Neuronal stem cell (in vitro differentiated cells): ENCODE measurements around the gene DEPDC5.

Experiments
- DNase-seq: peaks from one replicate; pipeline ENCODE4 v3.0.0-alpha.2; 2013; ENCODE audit warnings: low spot score
- H2AFZ ChIP-seq: one replicate; pipeline ENCODE4 v1.6.1; 2013; ENCODE audit warnings: mild to moderate bottlenecking, low read length, inconsistent platforms
- H2AK5ac ChIP-seq: 2 replicates; pipeline ENCODE4 v1.6.1; 2013; ENCODE audit warnings: low read depth, mild to moderate bottlenecking, inconsistent platforms, low read length, moderate library complexity, mixed read lengths
- H2BK120ac ChIP-seq: 2 replicates; pipeline ENCODE4 v1.6.1; 2013; ENCODE audit warnings: low read depth, mild to moderate bottlenecking, inconsistent platforms, low read length, moderate library complexity, mixed read lengths
- H2BK12ac ChIP-seq: one replicate; pipeline ENCODE4 v1.6.1; 2013; ENCODE audit warnings: low read length, inconsistent platforms
- H2BK15ac ChIP-seq: 2 replicates; pipeline ENCODE4 v1.6.1; 2013; ENCODE audit warnings: mild to moderate bottlenecking, low read length, inconsistent platforms, mixed read lengths
- H2BK5ac ChIP-seq: one replicate; pipeline ENCODE4 v1.6.1; 2013; ENCODE audit warnings: inconsistent platforms, mild to moderate bottlenecking, low read length, moderate library complexity
- H3K14ac ChIP-seq: one replicate; pipeline ENCODE4 v1.6.1; 2013; ENCODE audit warnings: low read length, inconsistent platforms
- H3K18ac ChIP-seq: 2 replicates; pipeline ENCODE4 v1.6.1; 2013; ENCODE audit warnings: low read length, inconsistent platforms
- H3K23ac ChIP-seq: 2 replicates; pipeline ENCODE4 v1.6.1; 2013; ENCODE audit warnings: low read depth, mild to moderate bottlenecking, mixed read lengths, low read length, inconsistent platforms; ENCODE audit not compliant: poor library complexity
- H3K27ac ChIP-seq: replicated peaks from 3 replicates; pipeline ENCODE4 v1.5.1; 2013; ENCODE audit warnings: low read length, inconsistent platforms
- H3K27me3 ChIP-seq, 3 experiments: 2 replicates each; pipeline ENCODE4 v1.6.1; 2013; ENCODE audit warnings: low read length in 3 of 3, mild to moderate bottlenecking in 2 of 3, inconsistent platforms in 1 of 3, low read depth in 1 of 3, mixed read lengths in 1 of 3, moderate library complexity in 1 of 3; ENCODE audit not compliant: control insufficient read depth in 3 of 3, insufficient read depth in 3 of 3
- H3K36me3 ChIP-seq, 2 donors: replicated peaks in 1 of 2; 2 replicates each; pipeline ENCODE4 v1.6.1; 2013; ENCODE audit warnings: low read length in 2 of 2; ENCODE audit not compliant: control insufficient read depth in 2 of 2, insufficient read depth in 2 of 2
- H3K4ac ChIP-seq: 2 replicates; pipeline ENCODE4 v1.6.1; 2013; ENCODE audit warnings: inconsistent platforms, mild to moderate bottlenecking, low read length, moderate library complexity
- H3K4me1 ChIP-seq, 2 donors: 1 replicate in 1 of 2; 2 replicates in 1 of 2; pipeline ENCODE4 v1.6.1; 2013; ENCODE audit warnings: low read length in 2 of 2, low read depth in 1 of 2; ENCODE audit not compliant: control insufficient read depth in 2 of 2, insufficient read depth in 1 of 2
- H3K4me2 ChIP-seq: one replicate; pipeline ENCODE4 v1.6.1; 2013; ENCODE audit warnings: mild to moderate bottlenecking, low read length, inconsistent platforms; ENCODE audit not compliant: insufficient read depth, poor library complexity, severe bottlenecking
- H3K4me3 ChIP-seq, 2 donors: 2 replicates each; pipeline ENCODE4 v1.5.1; 2013; ENCODE audit warnings: low read length in 2 of 2, mild to moderate bottlenecking in 2 of 2, inconsistent platforms in 1 of 2, moderate library complexity in 1 of 2
- H3K79me1 ChIP-seq: one replicate; pipeline ENCODE4 v1.6.1; 2013; ENCODE audit warnings: low read depth, mild to moderate bottlenecking, inconsistent platforms, low read length, moderate library complexity
- H3K9ac ChIP-seq: one replicate; pipeline ENCODE4 v1.6.1; 2013; ENCODE audit warnings: mild to moderate bottlenecking, low read depth, low read length, inconsistent platforms; ENCODE audit not compliant: poor library complexity
- H3K9me3 ChIP-seq, 2 donors: replicated peaks in 1 of 2; 2 replicates each; pipeline versions ENCODE3 to v1.6.1; 2013; ENCODE audit warnings: low read length in 2 of 2, mild to moderate bottlenecking in 2 of 2, inconsistent platforms in 1 of 2, low read depth in 1 of 2, mixed read lengths in 1 of 2, moderate library complexity in 1 of 2; ENCODE audit not compliant: control insufficient read depth in 2 of 2, insufficient read depth in 1 of 2
- H4K8ac ChIP-seq: one replicate; pipeline ENCODE4 v1.6.1; 2013; ENCODE audit warnings: low read depth, mild to moderate bottlenecking, inconsistent platforms, low read length, moderate library complexity
- H4K91ac ChIP-seq: one replicate; pipeline ENCODE4 v1.6.1; 2013; ENCODE audit warnings: low read length, low read depth, mild to moderate bottlenecking, inconsistent platforms; ENCODE audit not compliant: poor library complexity
- WGBS, 2 donors: extraction: QIAGEN DNeasy Blood & Tissue Kit; methylation state at CpG; one replicate each; pipeline ENCODE4 v1.1.7; 2013; ENCODE audit warnings: missing lambda C conversion rate in 2 of 2, mixed read lengths in 1 of 2; ENCODE audit not compliant: insufficient read length in 2 of 2, insufficient replicate concordance in 1 of 2; ENCODE audit errors: extremely low coverage in 2 of 2; 5-methylcytosine and 5-hydroxymethylcytosine counted together

DEPDC5 gene

GRCh38 chr22:31935961-31936635 lies 182.3 kb downstream of the DEPDC5 start:
- WGBS, 2 donors = no CpG with 5 or more reads among the region's 4 CpGs
- Histone ChIP-seq H2BK5ac (no peak overlapping the region), H3K18ac (no peak overlapping the region), H4K91ac (no peak overlapping the region), H2AFZ (peak overlapping the region; percentile 17), H3K27ac (no peak overlapping the region), H3K23ac (no peak overlapping the region), H3K79me1 (no peaks in the 10 kb centered on the region), H3K14ac (no peak overlapping the region), H3K36me3 (no peaks in the 10 kb centered on the region), H3K4me3 (no peak overlapping the region), H4K8ac (no peak overlapping the region), H3K9ac (no peak overlapping the region), H3K4me2 (no peak overlapping the region), H2BK12ac (no peak overlapping the region), H3K4me1 (peaks cover 0 to 11% of the 10 kb centered on the region in 2 donors), H2BK15ac (no peak overlapping the region), H2BK120ac (no peak overlapping the region), H3K9me3 (no peaks in the 10 kb centered on the region), H3K4ac (no peak overlapping the region), H3K27me3 (no peaks in the 10 kb centered on the region), H2AK5ac (no peak overlapping the region)
- no peak for DNase-seq

GRCh38 chr22:31937341-31937740 lies 183.5 kb downstream of the DEPDC5 start:
- no CpG with 5 or more reads among the region's 3 CpGs for WGBS, 2 donors
- H3K4me3 ChIP-seq = no peak overlapping the region
- no peak overlapping the region for H4K8ac ChIP-seq
- H2BK120ac ChIP-seq = no peak overlapping the region
- H3K27me3 ChIP-seq = no peaks in the 10 kb centered on the region
- H3K18ac ChIP-seq = no peak overlapping the region
- no peak overlapping the region for H3K4me2 ChIP-seq
- no peaks in the 10 kb centered on the region for H3K79me1 ChIP-seq
- H2BK15ac ChIP-seq = no peak overlapping the region
- no peaks in the 10 kb centered on the region for H3K9me3 ChIP-seq
- no peak overlapping the region for H4K91ac ChIP-seq
- no peak overlapping the region for H3K9ac ChIP-seq
- no peak overlapping the region for H2BK5ac ChIP-seq
- H3K14ac ChIP-seq = no peak overlapping the region
- H3K23ac ChIP-seq = no peak overlapping the region
- H3K36me3 ChIP-seq = no peaks in the 10 kb centered on the region
- DNase-seq = no peak
- H3K4me1 ChIP-seq = peaks cover 0 to 11% of the 10 kb centered on the region in 2 donors
- H2AK5ac ChIP-seq = no peak overlapping the region
- no peak overlapping the region for H3K27ac ChIP-seq
- no peak overlapping the region for H3K4ac ChIP-seq
- H2AFZ ChIP-seq = no peak overlapping the region
- H2BK12ac ChIP-seq = no peak overlapping the region

GRCh38 chr22:31938296-31938695 lies 184.5 kb downstream of the DEPDC5 start:
- Histone ChIP-seq H3K9me3 (no peaks in the 10 kb centered on the region), H4K8ac (no peak overlapping the region), H3K14ac (no peak overlapping the region), H2BK5ac (no peak overlapping the region), H2BK120ac (no peak overlapping the region), H3K4me1 (peaks cover 0 to 9% of the 10 kb centered on the region in 2 donors), H3K23ac (no peak overlapping the region), H3K27me3 (no peaks in the 10 kb centered on the region), H3K18ac (no peak overlapping the region), H3K27ac (no peak overlapping the region), H2BK15ac (no peak overlapping the region), H3K4me3 (no peak overlapping the region), H2AFZ (peak overlapping the region; percentile 4), H4K91ac (no peak overlapping the region), H3K36me3 (no peaks in the 10 kb centered on the region), H3K9ac (no peak overlapping the region), H3K4ac (no peak overlapping the region), H3K4me2 (no peak overlapping the region), H3K79me1 (no peaks in the 10 kb centered on the region), H2AK5ac (no peak overlapping the region), H2BK12ac (no peak overlapping the region)
- no CpG with 5 or more reads among the region's 8 CpGs for WGBS, 2 donors
- no peak for DNase-seq

GRCh38 chr22:31940506-31940905 lies 186.7 kb downstream of the DEPDC5 start:
- H3K27me3 ChIP-seq = no peaks in the 10 kb centered on the region
- H2BK15ac ChIP-seq = no peak overlapping the region
- no peak overlapping the region for H4K8ac ChIP-seq
- no peak overlapping the region for H2BK120ac ChIP-seq
- no peak overlapping the region for H2BK5ac ChIP-seq
- H2BK12ac ChIP-seq = no peak overlapping the region
- no peak for DNase-seq
- no peak overlapping the region for H3K18ac ChIP-seq
- no peak overlapping the region for H3K4me2 ChIP-seq
- no peaks in the 10 kb centered on the region for H3K79me1 ChIP-seq
- no peak overlapping the region for H4K91ac ChIP-seq
- no peak overlapping the region for H3K23ac ChIP-seq
- H3K4me3 ChIP-seq = no peak overlapping the region
- peaks cover 5 to 13% of the 10 kb centered on the region in 2 donors for H3K4me1 ChIP-seq
- H3K9me3 ChIP-seq = no peaks in the 10 kb centered on the region
- H3K36me3 ChIP-seq = peaks cover 0 to 5% of the 10 kb centered on the region in 2 donors
- no peak overlapping the region for H3K14ac ChIP-seq
- no peak overlapping the region for H3K4ac ChIP-seq
- no peak overlapping the region for H3K9ac ChIP-seq
- H2AFZ ChIP-seq = no peak overlapping the region
- WGBS, 2 donors = no CpG with 5 or more reads among the region's 9 CpGs
- no peak overlapping the region for H3K27ac ChIP-seq
- peak overlapping the region; percentile 10 for H2AK5ac ChIP-seq
